A549 (cell line): ENCODE results near the gene CEP152.

Experiments used
- CBX2 ChIP-seq: fragments of 200-600 bp; sonication (generic); IDR thresholded peaks from 2 replicates; pipeline ENCODE4 v1.6.1; 2016; ENCODE audit warnings: low read depth, mild to moderate bottlenecking, borderline replicate concordance
- CTCF ChIP-seq: fragments of >200 bp; sonication (Bioruptor Twin); formaldehyde crosslinking; IDR thresholded peaks from 3 replicates; pipeline ENCODE4 v1.5.1; 2016
- EHMT2 ChIP-seq: fragments of 200-600 bp; sonication (generic); IDR thresholded peaks from 2 replicates; pipeline ENCODE4 v1.6.1; 2016; ENCODE audit warnings: antibody characterized with exemption, low read depth, mild to moderate bottlenecking, moderate library complexity
- FOSB ChIP-seq: fragments of 250-450 bp; sonication (Bioruptor Pico); IDR thresholded peaks from 2 replicates; pipeline ENCODE4 v1.5.0; 2020; ENCODE audit warnings: mild to moderate bottlenecking, moderate library complexity
- FOSL2 ChIP-seq, 2 experiments: fragments of 450-650 bp in 1 of 2; fragments of >200 bp in 1 of 2; sonication (Bioruptor Twin) in 1 of 2; formaldehyde crosslinking; IDR thresholded peaks; 2 replicates each; pipeline versions ENCODE4 v1.5.0 to v1.6.1; 2016 to 2020; ENCODE audit warnings: mild to moderate bottlenecking in 1 of 2, moderate library complexity in 1 of 2
- NR3C1 ChIP-seq: fragments of >200 bp; sonication (Bioruptor Twin); formaldehyde crosslinking; IDR thresholded peaks from 3 replicates; pipeline ENCODE4 v1.6.1; 2017
- POLR2A ChIP-seq: IDR thresholded peaks from 2 replicates; pipeline ENCODE4 v1.6.1; 2012; ENCODE audit warnings: mild to moderate bottlenecking, low read length
- SREBF2 ChIP-seq: fragments of 450-650 bp; IDR thresholded peaks from 2 replicates; pipeline ENCODE4 v1.6.1; 2014; ENCODE audit warnings: mild to moderate bottlenecking, moderate library complexity
- ZFP36 ChIP-seq: fragments of 450-650 bp; IDR thresholded peaks from 2 replicates; pipeline ENCODE4 v1.6.1; 2014; ENCODE audit warnings: borderline replicate concordance; ENCODE audit not compliant: partially characterized antibody

- TF ChIP-seq FOSL2 (IDR thresholded peaks at IDR 0.05) (no peak), FOSL2 (CRISPR knock-in tag; IDR thresholded peaks at IDR 0.05) (peak; percentile 73), CTCF (no peak), EHMT2 (no peak), POLR2A (no peak), FOSB (CRISPR knock-in tag) (no peak), CBX2 (no peak), NR3C1 (no peak), SREBF2 (no peak), ZFP36 (no peak)
Measured at GRCh38 chr15:48722764-48723661, 87.9 kb downstream of the CEP152 start.
